OCI-LY1 (cell line): ENCODE data around the gene CYP2F1.

Experiments used
- H2AFZ ChIP-seq: fragments of 200-600 bp; sonication (generic), shearing (Covaris generic); 2 replicates; pipeline ENCODE4 v1.6.0; 2014; ENCODE audit warnings: antibody characterized with exemption, mild to moderate bottlenecking, low read length
- H3F3A ChIP-seq: fragments of 200-600 bp; sonication (generic), shearing (Covaris generic); 2 replicates; pipeline ENCODE4 v1.6.0; 2014; ENCODE audit warnings: mild to moderate bottlenecking, antibody characterized with exemption, low read length, moderate library complexity; ENCODE audit not compliant: insufficient read depth
- H3K27ac ChIP-seq: fragments of 200-600 bp; sonication (generic); 2 replicates; pipeline ENCODE4 v1.5.1; 2014; ENCODE audit warnings: low read length, mixed run types, mild to moderate bottlenecking, low read depth; ENCODE audit not compliant: poor library complexity, severe bottlenecking
- H3K27me3 ChIP-seq: fragments of 200-600 bp; sonication (generic); 2 replicates; pipeline ENCODE4 v1.6.0; 2014; ENCODE audit warnings: antibody characterized with exemption, mild to moderate bottlenecking, low read length, moderate library complexity; ENCODE audit not compliant: insufficient read depth
- H3K36me3 ChIP-seq: fragments of 200-600 bp; sonication (generic); 2 replicates; pipeline ENCODE4 v1.6.1; 2014; ENCODE audit warnings: mild to moderate bottlenecking, antibody characterized with exemption, low read length, moderate library complexity, mixed read lengths; ENCODE audit not compliant: insufficient read depth
- H3K4me1 ChIP-seq: fragments of 200-600 bp; sonication (generic); 2 replicates; pipeline ENCODE4 v1.5.1; 2014; ENCODE audit warnings: mild to moderate bottlenecking, low read length, moderate library complexity; ENCODE audit not compliant: insufficient read depth, severe bottlenecking
- H3K4me2 ChIP-seq: fragments of 200-600 bp; sonication (generic), shearing (Covaris generic); 2 replicates; pipeline ENCODE4 v1.6.1; 2014; ENCODE audit warnings: low read length
- H3K4me3 ChIP-seq: fragments of 200-600 bp; sonication (generic); 2 replicates; pipeline ENCODE4 v1.5.1; 2014; ENCODE audit warnings: low read length, low read depth, mild to moderate bottlenecking, mixed read lengths; ENCODE audit not compliant: poor library complexity, severe bottlenecking
- H3K79me2 ChIP-seq: fragments of 200-600 bp; shearing (Covaris generic); 2 replicates; pipeline ENCODE4 v1.6.1; 2016; ENCODE audit warnings: mixed run types, low read length, mixed read lengths; ENCODE audit not compliant: insufficient read depth
- H3K9ac ChIP-seq: fragments of 200-600 bp; sonication (generic), shearing (Covaris generic); 2 replicates; pipeline ENCODE4 v1.6.1; 2014; ENCODE audit warnings: mild to moderate bottlenecking, low read length, mixed read lengths
- H3K9me2 ChIP-seq: fragments of 200-600 bp; sonication (generic), shearing (Covaris generic); 2 replicates; pipeline ENCODE4 v1.6.1; 2014; ENCODE audit warnings: low read depth, mild to moderate bottlenecking, low read length, mixed read lengths
- H3K9me3 ChIP-seq: fragments of 200-600 bp; shearing (Covaris generic); 2 replicates; pipeline ENCODE4 v1.6.1; 2014; ENCODE audit warnings: low read length, mixed read lengths
- H4K20me1 ChIP-seq: fragments of 200-600 bp; sonication (generic), shearing (Covaris generic); 2 replicates; pipeline ENCODE4 v1.6.0; 2016; ENCODE audit warnings: mild to moderate bottlenecking, low read length; ENCODE audit not compliant: insufficient read depth
- EZH2 ChIP-seq: fragments of 200-600 bp; sonication (generic), shearing (Covaris generic); IDR thresholded peaks from 2 replicates; pipeline ENCODE4 v1.8.0; 2017; ENCODE audit warnings: borderline replicate concordance, mixed run types, mild to moderate bottlenecking, antibody characterized with exemption, low read length, moderate library complexity, mixed read lengths
- TF ChIP-seq, protein P1 (sequence below): fragments of 200-600 bp; sonication (generic), shearing (Covaris generic); IDR thresholded peaks from 2 replicates; pipeline ENCODE4 v1.5.1; 2017; ENCODE audit warnings: mild to moderate bottlenecking, antibody characterized with exemption, low read length, moderate library complexity, mixed read lengths

CYP2F1 gene

DNA sequence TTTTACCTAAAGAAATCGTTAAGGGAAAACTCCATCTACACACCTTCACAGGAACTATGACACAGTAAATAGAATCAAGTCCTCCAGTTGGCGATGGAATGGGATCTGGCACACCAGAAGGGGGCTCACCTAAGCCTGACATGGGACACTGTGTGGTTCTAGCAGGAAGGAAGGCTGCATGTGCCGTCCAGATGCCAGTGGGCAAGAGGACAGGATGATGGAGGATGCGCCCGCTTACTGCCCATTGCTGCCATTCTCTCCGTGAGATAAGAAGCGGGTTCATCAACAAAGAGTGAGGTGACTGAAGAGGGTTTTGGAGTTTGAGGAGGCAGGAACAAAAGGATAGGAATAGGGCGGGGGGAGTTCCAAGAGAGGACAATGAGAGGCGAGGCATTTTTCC is 2.9 kb upstream of the CYP2F1 start:
- Histone ChIP-seq H3K9me3 (no peaks in the 10 kb centered on the region), H3K27ac (no peak overlapping the region), H3K4me3 (no peak overlapping the region), H3K4me1 (no peaks in the 10 kb centered on the region), H4K20me1 (no peaks in the 10 kb centered on the region), H3K9ac (no peak overlapping the region), H3K79me2 (no peaks in the 10 kb centered on the region), H2AFZ (no peak overlapping the region), H3F3A (no peaks in the 10 kb centered on the region), H3K27me3 (no peaks in the 10 kb centered on the region; the same call in 1 of the 2 replicates), H3K9me2 (no peaks in the 10 kb centered on the region), H3K36me3 (no peaks in the 10 kb centered on the region), H3K4me2 (no peak overlapping the region)
- no peak for TF ChIP-seq EZH2
- TF ChIP-seq, protein P1, sequence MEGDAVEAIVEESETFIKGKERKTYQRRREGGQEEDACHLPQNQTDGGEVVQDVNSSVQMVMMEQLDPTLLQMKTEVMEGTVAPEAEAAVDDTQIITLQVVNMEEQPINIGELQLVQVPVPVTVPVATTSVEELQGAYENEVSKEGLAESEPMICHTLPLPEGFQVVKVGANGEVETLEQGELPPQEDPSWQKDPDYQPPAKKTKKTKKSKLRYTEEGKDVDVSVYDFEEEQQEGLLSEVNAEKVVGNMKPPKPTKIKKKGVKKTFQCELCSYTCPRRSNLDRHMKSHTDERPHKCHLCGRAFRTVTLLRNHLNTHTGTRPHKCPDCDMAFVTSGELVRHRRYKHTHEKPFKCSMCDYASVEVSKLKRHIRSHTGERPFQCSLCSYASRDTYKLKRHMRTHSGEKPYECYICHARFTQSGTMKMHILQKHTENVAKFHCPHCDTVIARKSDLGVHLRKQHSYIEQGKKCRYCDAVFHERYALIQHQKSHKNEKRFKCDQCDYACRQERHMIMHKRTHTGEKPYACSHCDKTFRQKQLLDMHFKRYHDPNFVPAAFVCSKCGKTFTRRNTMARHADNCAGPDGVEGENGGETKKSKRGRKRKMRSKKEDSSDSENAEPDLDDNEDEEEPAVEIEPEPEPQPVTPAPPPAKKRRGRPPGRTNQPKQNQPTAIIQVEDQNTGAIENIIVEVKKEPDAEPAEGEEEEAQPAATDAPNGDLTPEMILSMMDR = no peak

DNA sequence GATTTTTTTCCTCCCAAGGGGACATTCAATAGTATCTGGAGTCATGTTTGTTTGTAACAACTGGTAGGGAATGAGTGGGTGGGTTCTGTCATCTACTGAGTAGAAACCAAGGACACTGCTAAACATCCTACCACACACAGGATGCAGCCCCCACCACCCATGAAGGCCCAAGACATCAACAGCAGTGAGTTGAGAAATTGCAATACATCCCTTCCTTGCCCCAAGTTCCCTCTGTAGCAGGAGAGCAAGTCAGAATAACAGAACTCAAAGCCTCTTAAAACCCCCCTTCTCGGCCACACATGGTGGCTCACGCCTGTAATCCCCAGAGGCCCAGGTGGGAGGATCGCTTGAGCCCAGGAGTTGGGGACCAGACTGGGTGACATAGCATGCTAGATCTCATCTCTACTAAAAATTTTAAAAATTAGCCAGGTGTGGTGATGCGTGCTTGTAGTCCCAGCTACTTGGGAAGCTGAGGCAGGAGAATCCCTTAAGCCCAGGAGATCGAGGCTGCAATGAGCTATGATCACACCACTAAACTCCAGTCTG is 2.4 kb upstream of the CYP2F1 start:
- Histone ChIP-seq H3K9ac (no peak overlapping the region), H3K4me1 (no peaks in the 10 kb centered on the region), H3K27ac (no peak overlapping the region), H3F3A (no peaks in the 10 kb centered on the region), H3K36me3 (no peaks in the 10 kb centered on the region), H3K4me2 (no peak overlapping the region), H3K27me3 (no peaks in the 10 kb centered on the region; the same call in 1 of the 2 replicates), H3K4me3 (no peak overlapping the region), H2AFZ (no peak overlapping the region), H3K79me2 (no peaks in the 10 kb centered on the region), H4K20me1 (no peaks in the 10 kb centered on the region), H3K9me3 (no peaks in the 10 kb centered on the region), H3K9me2 (no peaks in the 10 kb centered on the region)
- TF ChIP-seq EZH2 = no peak
- TF ChIP-seq, protein P1 = no peak

DNA sequence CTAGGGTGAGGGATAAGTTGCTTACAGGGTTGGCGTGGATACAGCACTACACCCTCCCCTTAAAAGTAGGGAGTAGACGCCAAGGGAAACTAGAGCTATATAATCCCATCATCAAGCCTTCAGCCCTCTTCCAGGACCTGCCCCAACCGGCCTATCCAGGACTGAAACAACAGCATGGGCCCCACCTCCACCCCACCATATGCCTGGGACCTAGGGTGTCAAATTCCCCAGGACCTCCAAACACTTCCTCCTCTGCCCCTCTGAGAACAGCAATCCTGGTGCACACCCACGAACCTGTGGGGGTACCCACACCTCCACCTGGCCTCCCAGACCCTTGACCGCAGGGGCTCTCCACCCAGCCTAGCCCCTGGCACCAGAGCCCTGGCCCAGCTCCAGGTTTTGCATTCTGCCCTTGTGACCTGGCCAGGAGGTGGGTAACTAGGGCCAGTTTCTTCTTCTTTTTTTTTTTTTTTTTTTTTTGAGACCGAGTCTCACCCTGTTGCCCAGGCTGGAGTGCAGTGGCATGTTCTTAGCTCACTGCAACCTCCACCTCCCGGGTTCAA is 1.4 kb upstream of the CYP2F1 start:
- no peaks in the 10 kb centered on the region for H3K9me3 ChIP-seq
- H3F3A ChIP-seq = no peaks in the 10 kb centered on the region
- H3K9ac ChIP-seq = no peak overlapping the region
- no peak overlapping the region for H3K27ac ChIP-seq
- H3K4me1 ChIP-seq = no peaks in the 10 kb centered on the region
- no peak overlapping the region for H3K4me3 ChIP-seq
- no peaks in the 10 kb centered on the region for H4K20me1 ChIP-seq
- no peaks in the 10 kb centered on the region; the same call in 1 of the 2 replicates for H3K27me3 ChIP-seq
- no peaks in the 10 kb centered on the region for H3K36me3 ChIP-seq
- H3K79me2 ChIP-seq = no peaks in the 10 kb centered on the region
- no peaks in the 10 kb centered on the region for H3K9me2 ChIP-seq
- TF ChIP-seq, protein P1 = no peak
- TF ChIP-seq EZH2 = no peak
- H3K4me2 ChIP-seq = no peak overlapping the region
- H2AFZ ChIP-seq = no peak overlapping the region
